HepG2 (cell line): ENCODE measurements around the gene RPS6KA2. TPM values are rescaled to one million over a fixed set of nuclear protein-coding genes. Genes with fewer than 3 reads are reported as not detected.

Source experiments
- CEBPG ChIP-seq: IDR thresholded peaks from 2 replicates; pipeline ENCODE4 v1.6.1; 2016
- HOXA7 ChIP-seq: sonication (generic); formaldehyde crosslinking; IDR thresholded peaks from 2 replicates; pipeline ENCODE4 v1.8.1; 2022; ENCODE audit warnings: mild to moderate bottlenecking, missing genetic modification reagents, moderate library complexity
- JUND ChIP-seq: sonication (generic); formaldehyde crosslinking; IDR thresholded peaks from 2 replicates; pipeline ENCODE4 v1.8.0; 2022; ENCODE audit warnings: mild to moderate bottlenecking, missing genetic modification reagents
- KDM1A ChIP-seq: IDR thresholded peaks from 2 replicates; pipeline ENCODE4 v1.6.1; 2016; ENCODE audit warnings: missing compliant biosample characterization
- LCORL ChIP-seq, 2 experiments: fragments of 450-650 bp in 1 of 2; sonication (generic) in 1 of 2; formaldehyde crosslinking in 1 of 2; IDR thresholded peaks; 2 replicates each; pipeline versions ENCODE4 v1.5.0 to v1.6.1; 2017 to 2020; ENCODE audit warnings: antibody characterized with exemption in 1 of 2, missing genetic modification reagents in 1 of 2
- MAFF ChIP-seq: IDR thresholded peaks from 2 replicates; pipeline ENCODE4 v1.6.1; 2011; ENCODE audit warnings: low read depth, low read length, improper control_type of control experiment
- NKX3-1 ChIP-seq: sonication (generic); formaldehyde crosslinking; IDR thresholded peaks from 2 replicates; pipeline ENCODE4 v1.5.0; 2020; ENCODE audit warnings: missing genetic modification reagents
- SP5 ChIP-seq: IDR thresholded peaks from 2 replicates; pipeline ENCODE4 v1.6.1; 2016; ENCODE audit warnings: low read depth, borderline replicate concordance
- TFAP4 ChIP-seq: sonication (generic); IDR thresholded peaks from 2 replicates; pipeline ENCODE4 v1.6.1; 2016; ENCODE audit warnings: low read depth, borderline replicate concordance
- THAP11 ChIP-seq: IDR thresholded peaks from 2 replicates; pipeline ENCODE4 v1.6.1; 2016; ENCODE audit warnings: missing biosample characterization, missing genetic modification reagents
- ZFP82 ChIP-seq: sonication (generic); formaldehyde crosslinking; IDR thresholded peaks from 2 replicates; pipeline ENCODE4 v1.5.1; 2020; ENCODE audit warnings: mild to moderate bottlenecking, missing genetic modification reagents, borderline replicate concordance
- ZNF251 ChIP-seq: sonication (generic); formaldehyde crosslinking; IDR thresholded peaks from 2 replicates; pipeline ENCODE4 v1.9.0; 2021; ENCODE audit warnings: mild to moderate bottlenecking, missing genetic modification reagents
- ZNF441 ChIP-seq: sonication (generic); formaldehyde crosslinking; IDR thresholded peaks from 2 replicates; pipeline ENCODE4 v1.7.0; 2021; ENCODE audit warnings: missing genetic modification reagents, borderline replicate concordance
- ZNF552 ChIP-seq: sonication (generic); formaldehyde crosslinking; IDR thresholded peaks from 2 replicates; pipeline ENCODE4 v1.9.0; 2022; ENCODE audit warnings: missing genetic modification reagents, mild to moderate bottlenecking, borderline replicate concordance
- ZNF609 ChIP-seq: sonication (generic); formaldehyde crosslinking; IDR thresholded peaks from 2 replicates; pipeline ENCODE4 v1.4.0; 2020; ENCODE audit warnings: mild to moderate bottlenecking, missing genetic modification reagents, borderline replicate concordance
- polyA plus RNA-seq, 8 experiments: library from polyadenylated mRNA; depleted of rRNA in 3 of 8; stranded (reverse) in 7 of 8; unstranded in 1 of 8; fragments of >200 nt; fragmentation: Illumina TruSeq in 4 of 8; extraction: Trizol in 4 of 8; gene quantifications; 2 replicates each; pipeline versions ENCODE4 v1.2.1 to v1.2.3, GENCODE V29; 2011 to 2016; ENCODE audit warnings: low read depth in 4 of 8, missing spikeins in 1 of 8, mixed read lengths in 1 of 8; ENCODE audit not compliant: insufficient read depth in 1 of 8
- total RNA-seq, 5 experiments: library from RNA; depleted of rRNA; stranded (reverse); fragments of >200 nt; fragmentation: Illumina TruSeq; extraction: Trizol; gene quantifications; 2 replicates each; pipeline ENCODE4 v1.2.3, GENCODE V29; 2016; ENCODE audit warnings: low read depth in 1 of 5
- TF ChIP-seq, protein P1 (sequence below): IDR thresholded peaks from 2 replicates; pipeline ENCODE4 v1.6.1; 2016; ENCODE audit warnings: low read depth, borderline replicate concordance
- TF ChIP-seq, protein P2 (sequence below): sonication (generic); formaldehyde crosslinking; IDR thresholded peaks from 2 replicates; pipeline ENCODE4 v1.9.0; 2022; ENCODE audit warnings: missing genetic modification reagents, mild to moderate bottlenecking, borderline replicate concordance
- TF ChIP-seq, protein P3 (sequence below): sonication (generic); formaldehyde crosslinking; IDR thresholded peaks from 2 replicates; pipeline ENCODE4 v1.4.0; 2020; ENCODE audit warnings: missing genetic modification reagents
- TF ChIP-seq, protein P4 (sequence below): IDR thresholded peaks from 2 replicates; pipeline ENCODE4 v1.6.1; 2016; ENCODE audit warnings: missing genetic modification reagents, missing compliant biosample characterization

Gene RPS6KA2
- total and polyA plus RNA-seq, 2 of the 13 experiments (the other 11 are each of a cell fraction or from before 2014, with no cell fraction given): 0.22 to 0.38 TPM

- no peak for TF ChIP-seq ZFP82
- TF ChIP-seq, protein P1, sequence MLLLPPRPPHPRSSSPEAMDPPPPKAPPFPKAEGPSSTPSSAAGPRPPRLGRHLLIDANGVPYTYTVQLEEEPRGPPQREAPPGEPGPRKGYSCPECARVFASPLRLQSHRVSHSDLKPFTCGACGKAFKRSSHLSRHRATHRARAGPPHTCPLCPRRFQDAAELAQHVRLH (CRISPR knock-in tag): no peak; the same call in 1 of the 2 replicates
- TF ChIP-seq SP5 (CRISPR knock-in tag): 0 out of 2 replicates have a peak, but pooled peaks have one; percentile 28
- TF ChIP-seq JUND (CRISPR knock-in tag): peak; percentile 26; the same call in 1 of the 2 replicates
- TF ChIP-seq ZNF441 (CRISPR knock-in tag): no peak
- peak; percentile 52 for TF ChIP-seq MAFF
- no peak for TF ChIP-seq ZNF552 (CRISPR knock-in tag)
- no peak for TF ChIP-seq HOXA7
- TF ChIP-seq CEBPG (CRISPR knock-in tag): peak; percentile 96
- TF ChIP-seq, protein P2, sequence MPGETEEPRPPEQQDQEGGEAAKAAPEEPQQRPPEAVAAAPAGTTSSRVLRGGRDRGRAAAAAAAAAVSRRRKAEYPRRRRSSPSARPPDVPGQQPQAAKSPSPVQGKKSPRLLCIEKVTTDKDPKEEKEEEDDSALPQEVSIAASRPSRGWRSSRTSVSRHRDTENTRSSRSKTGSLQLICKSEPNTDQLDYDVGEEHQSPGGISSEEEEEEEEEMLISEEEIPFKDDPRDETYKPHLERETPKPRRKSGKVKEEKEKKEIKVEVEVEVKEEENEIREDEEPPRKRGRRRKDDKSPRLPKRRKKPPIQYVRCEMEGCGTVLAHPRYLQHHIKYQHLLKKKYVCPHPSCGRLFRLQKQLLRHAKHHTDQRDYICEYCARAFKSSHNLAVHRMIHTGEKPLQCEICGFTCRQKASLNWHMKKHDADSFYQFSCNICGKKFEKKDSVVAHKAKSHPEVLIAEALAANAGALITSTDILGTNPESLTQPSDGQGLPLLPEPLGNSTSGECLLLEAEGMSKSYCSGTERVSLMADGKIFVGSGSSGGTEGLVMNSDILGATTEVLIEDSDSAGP (CRISPR knock-in tag): no peak
- TF ChIP-seq, protein P3, sequence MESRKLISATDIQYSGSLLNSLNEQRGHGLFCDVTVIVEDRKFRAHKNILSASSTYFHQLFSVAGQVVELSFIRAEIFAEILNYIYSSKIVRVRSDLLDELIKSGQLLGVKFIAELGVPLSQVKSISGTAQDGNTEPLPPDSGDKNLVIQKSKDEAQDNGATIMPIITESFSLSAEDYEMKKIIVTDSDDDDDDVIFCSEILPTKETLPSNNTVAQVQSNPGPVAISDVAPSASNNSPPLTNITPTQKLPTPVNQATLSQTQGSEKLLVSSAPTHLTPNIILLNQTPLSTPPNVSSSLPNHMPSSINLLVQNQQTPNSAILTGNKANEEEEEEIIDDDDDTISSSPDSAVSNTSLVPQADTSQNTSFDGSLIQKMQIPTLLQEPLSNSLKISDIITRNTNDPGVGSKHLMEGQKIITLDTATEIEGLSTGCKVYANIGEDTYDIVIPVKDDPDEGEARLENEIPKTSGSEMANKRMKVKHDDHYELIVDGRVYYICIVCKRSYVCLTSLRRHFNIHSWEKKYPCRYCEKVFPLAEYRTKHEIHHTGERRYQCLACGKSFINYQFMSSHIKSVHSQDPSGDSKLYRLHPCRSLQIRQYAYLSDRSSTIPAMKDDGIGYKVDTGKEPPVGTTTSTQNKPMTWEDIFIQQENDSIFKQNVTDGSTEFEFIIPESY (CRISPR knock-in tag): peak; percentile 24; the same call in 1 of the 2 replicates
- TF ChIP-seq LCORL (IDR thresholded peaks at IDR 0.05): no peak
- 0 out of 2 replicates have a peak, but pooled peaks have one; percentile 21 for TF ChIP-seq LCORL (CRISPR knock-in tag; IDR thresholded peaks at IDR 0.05)
- 0 out of 2 replicates have a peak, but pooled peaks have one; percentile 35 for TF ChIP-seq ZNF609 (CRISPR knock-in tag)
- TF ChIP-seq THAP11: 0 out of 2 replicates have a peak, but pooled peaks have one; percentile 27
- TF ChIP-seq KDM1A: no peak
- no peak for TF ChIP-seq ZNF251 (CRISPR knock-in tag)
- no peak for TF ChIP-seq TFAP4
- TF ChIP-seq, protein P4, sequence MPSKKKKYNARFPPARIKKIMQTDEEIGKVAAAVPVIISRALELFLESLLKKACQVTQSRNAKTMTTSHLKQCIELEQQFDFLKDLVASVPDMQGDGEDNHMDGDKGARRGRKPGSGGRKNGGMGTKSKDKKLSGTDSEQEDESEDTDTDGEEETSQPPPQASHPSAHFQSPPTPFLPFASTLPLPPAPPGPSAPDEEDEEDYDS (CRISPR knock-in tag): peak; percentile 25; the same call in 1 of the 2 replicates
- TF ChIP-seq NKX3-1 (CRISPR knock-in tag): no peak
Measured at GRCh38 chr6:166420351-166420750, 206.7 kb downstream of the RPS6KA2 start (continued).
